ENCODE data around the gene ENOSF1.
"Not testable (repeated sequence)": the region's sequence is repeated elsewhere in the genome, so short reads cannot be mapped to it uniquely, and the experiment has no call there.

The ENOSF1 gene

GRCh38 chr18:712401-713134 lies at the start of gene ENOSF1:
TSS of gene ENOSF1 (minus strand) at chr18:712630. CDS start at chr18:712587, 43 bp downstream.
- peak; percentile 87 for DNase-seq

- not testable (repeated sequence) for DNase-seq
These were observed 47.4 kb upstream of the ENOSF1 start for GRCh38 chr18:759864-760263.

GRCh38 chr18:755506-755905 lies 43.1 kb upstream of the ENOSF1 start:
- no peak for DNase-seq

GRCh38 chr18:754656-755055 lies 42.2 kb upstream of the ENOSF1 start:
- DNase-seq, result no peak

GRCh38 chr18:750456-750855 lies 38.0 kb upstream of the ENOSF1 start:
- no peak for DNase-seq

GRCh38 chr18:744832-745597 lies 32.6 kb upstream of the ENOSF1 start:
- DNase-seq, result no peak

- no peak for DNase-seq
These were observed 29.6 kb upstream of the ENOSF1 start for GRCh38 chr18:741931-742512.

GRCh38 chr18:732371-732770 lies 19.9 kb upstream of the ENOSF1 start:
- DNase-seq, result no peak

GRCh38 chr18:731185-731584 lies 18.8 kb upstream of the ENOSF1 start:
- DNase-seq, result no peak

GRCh38 chr18:730692-731091 lies 18.3 kb upstream of the ENOSF1 start:
- DNase-seq, result no peak

GRCh38 chr18:730120-730519 lies 17.7 kb upstream of the ENOSF1 start:
- DNase-seq, result not testable (repeated sequence)

- DNase-seq, result no peak
These were observed 13.2 kb upstream of the ENOSF1 start for GRCh38 chr18:725646-726045.

GRCh38 chr18:723541-724080 lies 11.2 kb upstream of the ENOSF1 start:
- no peak for DNase-seq

- DNase-seq, result no peak
These were observed 4.6 kb upstream of the ENOSF1 start for GRCh38 chr18:717003-717402.

GRCh38 chr18:715626-716025 lies 3.2 kb upstream of the ENOSF1 start:
- DNase-seq, result no peak

- no peak for DNase-seq
These were observed 683 bp upstream of the ENOSF1 start for GRCh38 chr18:713135-713490.

- DNase-seq, result peak; percentile 73
These were observed 601 bp downstream of the ENOSF1 start for GRCh38 chr18:711657-712400.

- no peak for DNase-seq
These were observed 1.1 kb downstream of the ENOSF1 start for GRCh38 chr18:711310-711656.

- no peak for DNase-seq
These were observed 1.8 kb downstream of the ENOSF1 start for GRCh38 chr18:710418-711300.

- DNase-seq, result no peak
These were observed 2.7 kb downstream of the ENOSF1 start for GRCh38 chr18:709771-710170.

- no peak for DNase-seq
These were observed 4.3 kb downstream of the ENOSF1 start for GRCh38 chr18:708096-708495.

- no peak for DNase-seq
These were observed 6.0 kb downstream of the ENOSF1 start for GRCh38 chr18:706405-706804.

Data from right forelimb (tissue), 1 donor.